GM12864 (cell line): ENCODE data around the gene CD207.

Experiments used
- DNase-seq: peaks from one replicate; pipeline ENCODE4 v3.0.0-alpha.2; 2011; ENCODE audit warnings: low read depth
- H3K4me3 ChIP-seq: 2 replicates; pipeline ENCODE4 v1.5.1; 2011; ENCODE audit warnings: mild to moderate bottlenecking, low read depth, low read length, control low read depth
- CTCF ChIP-seq: IDR thresholded peaks from 2 replicates; pipeline ENCODE4 v1.5.1; 2011; ENCODE audit warnings: low read depth, mild to moderate bottlenecking, moderate library complexity, low read length, control low read depth, inconsistent platforms; ENCODE audit errors: missing control alignments

The CD207 gene

GRCh38 chr2:70829916-70830315, 5.7 kb downstream of the CD207 start:
- H3K4me3 ChIP-seq, result no peak overlapping the region
- TF ChIP-seq CTCF, result no peak
- DNase-seq, result no peak

GRCh38 chr2:70828914-70829824, 6.4 kb downstream of the CD207 start:
- no peak for DNase-seq
- H3K4me3 ChIP-seq, result no peak overlapping the region
- no peak for TF ChIP-seq CTCF

GRCh38 chr2:70828115-70828514, 7.5 kb downstream of the CD207 start:
- H3K4me3 ChIP-seq, result no peak overlapping the region
- DNase-seq, result no peak
- no peak for TF ChIP-seq CTCF

- no peak for DNase-seq
- H3K4me3 ChIP-seq, result no peak overlapping the region
- no peak for TF ChIP-seq CTCF
Observed at GRCh38 chr2:70827388-70827787, 8.2 kb downstream of the CD207 start.

- TF ChIP-seq CTCF, result no peak
- no peak for DNase-seq
- H3K4me3 ChIP-seq, result no peak overlapping the region
Observed at GRCh38 chr2:70826696-70827350, 8.8 kb downstream of the CD207 start.

- no peak for DNase-seq
- no peak overlapping the region for H3K4me3 ChIP-seq
- TF ChIP-seq CTCF, result no peak
Observed at GRCh38 chr2:70823249-70823648, 12.4 kb downstream of the CD207 start.

- TF ChIP-seq CTCF, result no peak
- no peak overlapping the region for H3K4me3 ChIP-seq
- DNase-seq, result no peak
Observed at GRCh38 chr2:70822843-70823242, 12.8 kb downstream of the CD207 start.
